NOMO-1 treated with dmso at 0.1 percent for 144 hours (cell line): Measurements from ENCODE around the gene ZBTB34.

ENCODE experiments used
- DNase-seq: peaks from one replicate; lab custom pipeline; 2025; ENCODE audit not compliant: unreplicated experiment; lab: John Stamatoyannopoulos, UW

Gene ZBTB34

DNA sequence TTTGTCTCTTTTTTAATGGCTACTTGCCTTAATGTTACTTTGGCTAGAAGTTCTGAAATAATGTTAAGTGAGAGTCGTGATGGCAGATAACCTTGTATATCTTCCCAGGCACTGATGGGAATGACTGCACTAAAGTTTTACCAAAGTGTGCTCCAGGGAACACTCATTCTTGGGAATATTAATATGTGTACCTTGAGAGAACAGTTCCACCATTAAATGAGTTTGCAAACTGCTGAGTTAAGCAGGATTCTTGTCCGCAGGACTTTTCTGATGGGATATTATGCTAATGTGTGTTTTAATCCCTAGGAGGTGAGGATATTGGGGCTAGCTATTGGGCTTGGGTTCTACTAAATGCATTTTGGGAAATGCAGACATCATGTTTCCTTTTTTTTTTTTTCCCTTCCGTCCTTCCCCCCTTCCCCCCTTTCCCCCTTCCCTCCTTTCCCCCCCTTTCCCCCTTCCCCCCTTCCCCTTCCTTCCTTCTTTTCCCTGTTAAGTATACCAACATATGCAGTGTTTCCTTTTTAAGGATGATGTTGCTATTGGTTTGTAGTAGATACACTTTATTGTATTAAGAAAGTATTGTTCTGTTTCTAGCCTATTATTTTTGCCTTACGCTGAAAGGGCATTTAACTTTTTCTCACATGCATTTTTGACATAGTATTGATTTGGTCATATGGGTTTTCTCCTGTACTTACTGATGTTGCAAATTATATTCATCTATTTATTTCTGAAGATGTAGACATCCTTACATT is 15.5 kb downstream of the ZBTB34 start:
- no peak for DNase-seq

- DNase-seq = no peak
Observed at GRCh38 chr9:126876531-126876930, 16.1 kb downstream of the ZBTB34 start.

DNA sequence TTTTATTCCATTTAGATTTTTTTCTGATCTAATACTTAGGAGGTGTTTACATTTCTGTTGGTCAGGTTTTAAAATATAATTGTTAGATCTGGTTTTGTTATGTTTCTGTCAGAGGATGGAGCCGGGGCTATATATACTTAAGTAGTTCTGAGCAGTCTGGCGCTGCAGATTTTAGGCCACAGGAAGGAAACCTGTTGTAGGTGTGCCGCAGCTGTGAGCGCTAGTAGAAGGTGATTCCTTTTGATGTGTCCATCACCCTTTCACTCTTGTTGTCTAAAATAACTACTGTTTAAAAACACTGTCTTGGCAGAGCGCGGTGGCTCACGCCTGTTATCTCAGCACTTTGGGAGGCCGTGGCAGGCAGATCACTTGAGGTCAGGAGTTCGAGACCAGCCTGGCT is 17.0 kb downstream of the ZBTB34 start:
- no peak for DNase-seq

- DNase-seq = no peak
Observed at GRCh38 chr9:126879288-126879687, 18.8 kb downstream of the ZBTB34 start.

GRCh38 chr9:126880226-126880946 is 19.9 kb downstream of the ZBTB34 start:
- DNase-seq = no peak

DNA sequence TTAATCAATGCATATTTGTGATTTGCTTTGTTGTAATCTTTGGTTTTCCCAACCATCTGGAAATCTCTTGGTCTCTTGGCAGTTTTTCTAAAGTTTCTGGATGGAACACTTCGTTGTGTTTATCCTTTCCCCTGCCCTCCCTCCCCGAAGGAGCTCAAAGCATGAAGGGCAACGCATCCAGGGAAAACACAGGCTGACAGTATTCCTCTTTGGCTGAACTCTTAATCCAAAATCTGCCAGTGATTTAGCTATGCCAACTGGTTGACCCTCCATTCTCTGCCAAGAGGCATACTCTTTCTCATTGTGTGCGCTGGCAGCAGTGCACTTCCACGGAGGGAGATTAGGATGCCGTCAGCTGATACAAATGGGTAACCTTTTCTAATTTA is 20.5 kb downstream of the ZBTB34 start:
- DNase-seq = no peak

DNA sequence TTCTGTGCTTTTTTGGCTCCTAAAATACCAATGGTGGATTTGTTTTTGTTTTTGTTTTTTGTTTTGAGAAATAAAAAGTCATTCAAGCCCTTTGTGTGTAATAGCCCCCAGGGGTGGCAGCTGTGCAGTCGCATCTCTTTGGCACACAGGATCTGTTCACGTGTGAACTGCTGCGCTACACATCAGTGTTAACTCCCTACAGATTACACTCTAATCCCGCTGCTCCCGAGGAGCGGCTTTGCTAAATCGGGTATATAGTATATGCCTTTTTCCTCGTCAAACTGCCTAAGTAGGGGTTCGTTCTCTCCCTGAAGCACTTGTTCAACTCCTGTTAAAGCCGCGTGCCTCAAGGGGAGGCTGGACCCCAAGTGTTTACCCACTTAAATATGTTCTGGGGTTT is 22.3 kb downstream of the ZBTB34 start:
- no peak for DNase-seq

DNA sequence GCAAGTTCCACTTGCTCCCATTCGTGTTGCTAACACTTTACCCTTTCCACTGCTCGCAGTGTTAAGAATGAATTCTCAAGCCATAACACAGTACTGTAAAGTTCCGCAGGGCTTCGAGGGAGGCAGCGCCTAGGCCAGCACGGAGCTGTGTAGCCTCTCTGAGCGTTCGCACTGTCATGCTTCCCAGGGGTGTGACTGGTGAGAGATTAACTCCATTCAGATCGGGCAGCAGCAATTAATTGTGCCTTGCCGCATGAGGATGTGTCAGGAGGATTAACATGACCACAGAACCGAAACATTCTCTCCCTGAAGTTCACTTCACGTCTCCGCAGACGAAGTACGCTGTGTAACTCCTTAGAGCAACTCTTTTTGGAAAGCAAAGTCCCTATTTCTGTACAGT is 23.2 kb downstream of the ZBTB34 start:
- DNase-seq = no peak

DNA sequence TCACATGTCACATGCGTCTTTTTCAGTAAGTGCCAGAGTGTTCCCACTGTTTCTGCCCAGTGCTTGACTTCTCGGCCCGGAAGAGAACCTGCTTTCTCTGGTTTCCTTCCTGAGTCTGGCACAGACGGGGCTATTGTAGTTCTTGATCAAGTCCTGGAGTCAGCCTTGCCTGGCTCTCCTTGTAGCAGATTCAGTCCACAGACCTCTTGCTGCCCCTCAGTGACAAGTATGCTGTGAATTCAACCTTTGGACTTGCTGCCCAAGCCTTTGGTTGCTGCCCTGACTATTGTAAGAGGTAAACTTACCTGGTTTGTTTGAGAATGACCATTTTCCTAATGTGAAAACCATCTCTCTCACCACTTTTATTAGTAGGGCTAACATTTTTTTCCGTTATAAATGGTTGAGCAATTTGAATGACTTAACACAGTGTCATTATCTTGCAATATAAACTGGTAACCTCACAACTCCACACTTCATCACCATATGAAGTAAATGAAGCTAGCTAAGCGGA is 24.7 kb downstream of the ZBTB34 start:
- no peak for DNase-seq

GRCh38 chr9:126886034-126886822 is 25.8 kb downstream of the ZBTB34 start:
- no peak for DNase-seq

- DNase-seq = no peak
Observed at GRCh38 chr9:126886897-126887296, 26.5 kb downstream of the ZBTB34 start.

- no peak for DNase-seq
Observed at GRCh38 chr9:126891676-126892075, 31.2 kb downstream of the ZBTB34 start.

DNA sequence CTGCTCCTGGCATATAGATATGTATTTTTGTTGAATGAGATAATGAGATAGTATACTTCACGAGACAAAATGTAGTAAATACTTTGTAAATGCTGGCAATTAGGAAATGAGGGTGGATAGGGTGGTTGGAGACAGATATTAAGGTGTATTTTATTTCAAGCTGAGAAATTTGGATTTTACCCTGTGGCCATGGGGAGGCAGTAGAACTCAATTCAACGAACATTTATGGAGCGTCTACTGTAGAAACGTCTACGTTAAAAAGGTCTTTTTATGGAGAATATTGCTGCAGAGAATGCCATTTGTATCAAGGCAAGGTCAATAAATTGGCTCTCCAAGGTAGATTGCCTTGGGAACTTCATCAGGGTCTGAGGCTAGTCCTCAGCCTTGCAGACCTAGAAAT is 32.6 kb downstream of the ZBTB34 start:
- no peak for DNase-seq

DNA sequence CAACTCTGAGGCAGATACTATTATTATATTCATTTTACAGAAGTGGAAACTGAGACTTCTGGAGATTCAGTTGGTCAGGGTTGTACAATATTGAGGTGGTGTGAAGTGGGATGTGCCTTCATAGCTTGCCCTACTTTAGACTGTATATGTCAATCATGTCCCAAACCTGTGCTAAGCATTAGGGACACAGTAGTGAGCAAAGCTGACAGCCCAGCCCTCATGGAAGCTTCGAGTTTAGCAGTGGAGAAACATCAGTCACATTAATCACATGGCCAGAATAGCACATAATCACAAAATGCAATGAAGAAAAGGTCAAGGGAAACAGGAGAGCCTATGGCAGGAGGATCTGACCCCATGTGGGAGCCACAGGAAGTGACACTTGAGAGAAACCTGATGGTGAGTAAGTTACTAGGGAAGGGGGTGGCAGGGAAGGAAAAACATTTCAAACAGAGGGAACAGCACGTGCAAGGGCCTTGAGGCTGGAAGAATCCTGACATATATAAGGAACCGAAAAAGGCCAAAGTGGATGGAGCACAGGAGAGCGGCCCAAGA is 33.7 kb downstream of the ZBTB34 start:
- DNase-seq = no peak

GRCh38 chr9:126902210-126902609 is 41.8 kb downstream of the ZBTB34 start:
- no peak for DNase-seq

DNA sequence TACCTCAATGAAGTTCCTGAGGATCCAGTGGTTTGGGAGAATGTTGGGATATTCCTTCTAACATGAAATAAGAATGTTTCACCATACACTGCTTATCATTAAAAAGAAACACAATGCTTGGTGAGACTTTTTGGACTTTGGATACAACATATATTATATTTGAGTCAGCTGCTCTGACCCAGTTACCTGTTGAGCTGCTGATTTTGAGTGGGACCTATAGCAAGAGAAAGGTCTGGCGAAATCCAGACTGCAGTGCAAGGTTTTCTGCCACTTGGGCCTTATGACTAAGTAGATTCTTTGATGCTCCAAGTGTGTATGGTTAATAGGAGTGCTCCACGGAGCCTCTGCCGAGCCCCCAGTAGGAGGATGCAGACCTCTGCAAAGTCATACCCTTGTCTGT is 44.1 kb downstream of the ZBTB34 start:
- no peak for DNase-seq

DNA sequence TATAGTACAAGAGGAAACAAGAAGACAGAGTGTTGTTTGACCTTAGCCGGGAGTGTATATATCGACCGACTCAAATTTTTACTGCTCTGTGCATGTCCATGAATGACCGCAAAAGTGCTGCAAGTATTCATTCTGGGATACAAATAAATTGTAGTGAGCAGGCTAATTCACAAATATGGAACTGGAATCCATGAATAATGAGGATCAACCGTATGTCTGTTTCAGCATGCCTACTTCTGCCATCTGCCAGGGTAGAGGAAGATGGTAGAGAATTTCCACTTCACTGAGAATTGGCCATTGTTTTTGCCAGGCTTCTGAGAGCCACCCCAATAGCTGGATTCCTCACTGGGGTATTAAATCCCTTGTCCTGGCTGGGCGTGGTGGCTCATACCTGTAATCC is 45.7 kb downstream of the ZBTB34 start:
- DNase-seq = no peak

DNA sequence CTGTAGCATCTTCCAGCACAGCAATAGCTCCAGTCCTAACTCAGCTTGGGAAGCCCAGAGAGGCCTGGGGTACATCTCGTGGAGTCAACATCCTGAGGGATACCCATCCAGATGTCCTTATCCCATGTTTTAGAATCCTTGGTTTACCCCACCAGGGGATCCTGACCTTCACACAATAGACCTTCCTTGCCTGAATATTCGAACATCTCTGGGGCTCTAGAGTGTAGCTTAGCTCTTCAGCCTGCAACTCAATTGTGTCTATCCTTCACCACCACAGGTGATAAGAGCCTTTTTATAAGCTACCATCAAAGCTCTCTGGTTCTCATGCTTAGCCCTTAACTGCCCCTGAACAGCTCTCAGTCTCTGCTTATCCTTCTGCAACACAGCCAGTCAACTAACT is 46.6 kb downstream of the ZBTB34 start:
- DNase-seq = no peak

- peak; percentile 95 for DNase-seq
Observed at GRCh38 chr9:126914458-126915280, 54.2 kb downstream of the ZBTB34 start, which contains the start of gene RALGPS1. Gene RALGPS1, plus strand, starts transcription at chr9:126914782. Its CDS starts 47,508 bp downstream, at chr9:126962290.

GRCh38 chr9:126915281-126915816 is 54.9 kb downstream of the ZBTB34 start:
- no peak for DNase-seq
